Keratinocyte (primary cell): ENCODE measurements around the gene SH3D19. TPM values are rescaled to one million over a fixed set of nuclear protein-coding genes. Genes with fewer than 3 reads are reported as not detected.

Experiments
- DNase-seq: peaks from one replicate; pipeline ENCODE4 v3.0.0-alpha.2; 2011; ENCODE audit warnings: low read depth, missing footprints, low spot score
- FAIRE-seq: peaks from 2 replicates; lab custom pipeline; 2011; peaks lifted over from hg19 to GRCh38; lab: Jason Lieb, UNC
- H2AFZ ChIP-seq: 2 replicates; pipeline ENCODE4 v1.6.0; 2012; ENCODE audit warnings: low read length, control low read depth, inconsistent platforms; ENCODE audit not compliant: control insufficient read depth
- H3K27ac ChIP-seq: 2 replicates; pipeline ENCODE4 v1.5.1; 2011; ENCODE audit warnings: low read length; ENCODE audit not compliant: control insufficient read depth, insufficient read depth
- H3K27me3 ChIP-seq: 3 replicates; pipeline ENCODE4 v1.6.0; 2011; ENCODE audit warnings: low read length; ENCODE audit not compliant: control insufficient read depth, insufficient read depth; ENCODE audit errors: extremely low read depth
- H3K36me3 ChIP-seq, 2 experiments: 2 replicates in 1 of 2; 3 replicates in 1 of 2; pipeline ENCODE4 v1.5.1; 2011; ENCODE audit warnings: low read length in 2 of 2, mild to moderate bottlenecking in 1 of 2; ENCODE audit not compliant: control insufficient read depth in 2 of 2, insufficient read depth in 2 of 2; ENCODE audit errors: extremely low read depth in 1 of 2
- H3K4me1 ChIP-seq: 3 replicates; pipeline ENCODE4 v1.5.1; 2011; ENCODE audit warnings: low read length; ENCODE audit not compliant: control insufficient read depth, insufficient read depth; ENCODE audit errors: extremely low read depth
- H3K4me2 ChIP-seq: 3 replicates; pipeline ENCODE4 v1.6.0; 2011; ENCODE audit warnings: low read depth, low read length; ENCODE audit not compliant: control insufficient read depth, insufficient read depth; ENCODE audit errors: extremely low read depth
- H3K4me3 ChIP-seq, 3 experiments: fragments of 200-600 bp in 1 of 3; sonication (generic) in 1 of 3; 2 replicates in 2 of 3; 3 replicates in 1 of 3; pipeline ENCODE4 v1.5.1; 2011 to 2016; ENCODE audit warnings: low read length in 3 of 3, mild to moderate bottlenecking in 3 of 3, control low read depth in 2 of 3, inconsistent platforms in 1 of 3, low read depth in 1 of 3, mixed read lengths in 1 of 3, mixed run types in 1 of 3, moderate library complexity in 1 of 3; ENCODE audit not compliant: control insufficient read depth in 2 of 3, insufficient read depth in 2 of 3; ENCODE audit errors: extremely low read depth in 1 of 3
- H3K79me2 ChIP-seq: 2 replicates; pipeline ENCODE4 v1.6.0; 2012; ENCODE audit warnings: low read length; ENCODE audit not compliant: control insufficient read depth, insufficient read depth
- H3K9ac ChIP-seq: 3 replicates; pipeline ENCODE4 v1.6.0; 2011; ENCODE audit warnings: low read length; ENCODE audit not compliant: control insufficient read depth, insufficient read depth; ENCODE audit errors: extremely low read depth
- H3K9me1 ChIP-seq: 3 replicates; pipeline ENCODE4 v1.6.0; 2011; ENCODE audit warnings: low read length; ENCODE audit not compliant: control insufficient read depth, insufficient read depth; ENCODE audit errors: extremely low read depth
- H3K9me3 ChIP-seq: 2 replicates; pipeline ENCODE4 v1.5.1; 2012; ENCODE audit warnings: low read depth, low read length; ENCODE audit not compliant: control insufficient read depth
- H4K20me1 ChIP-seq: 3 replicates; pipeline ENCODE4 v1.6.0; 2011; ENCODE audit warnings: low read length; ENCODE audit not compliant: control insufficient read depth, insufficient read depth; ENCODE audit errors: extremely low read depth
- EZH2 ChIP-seq: IDR thresholded peaks from one replicate; pipeline ENCODE4 v1.6.1; 2012; ENCODE audit warnings: inconsistent platforms, mild to moderate bottlenecking, low read length, moderate library complexity
- dilution Hi-C: fragments of 300-500 bp; cut with MboI; formaldehyde crosslinking; loops from one replicate; pipeline ENCODE4 v1.7.0; 2020; ENCODE audit warnings: low sequenced_read_pairs; ENCODE audit not compliant: extremely low pct_ligation_motif_present
- polyA plus RNA-seq, 5 experiments: library from polyadenylated mRNA; depleted of rRNA in 3 of 5; stranded (reverse) in 3 of 5; stranded (forward) in 1 of 5; unstranded in 1 of 5; fragments of >200 nt; gene quantifications; 1 replicate in 1 of 5; 2 replicates in 3 of 5; 3 replicates in 1 of 5; pipeline versions ENCODE4 v1.2.1 to v1.2.3, GENCODE V29; 2011 to 2012; ENCODE audit warnings: missing spikeins in 2 of 5, low read depth in 1 of 5, low replicate concordance in 1 of 5
- TF ChIP-seq, protein P1 (sequence below), 3 experiments: IDR thresholded peaks in 1 of 3; conservative IDR thresholded peaks in 1 of 3; optimal IDR thresholded peaks in 1 of 3; 2 replicates in 2 of 3; 3 replicates in 1 of 3; pipeline versions ENCODE3 to v1.5.1; 2011; ENCODE audit warnings: low read length in 3 of 3, mild to moderate bottlenecking in 3 of 3, moderate library complexity in 2 of 3, control low read depth in 1 of 3, inconsistent platforms in 1 of 3; ENCODE audit not compliant: insufficient read depth in 2 of 3; ENCODE audit errors: extremely low read depth in 1 of 3

Gene SH3D19
- polyA plus RNA-seq, 1 donor (not counting 4 experiments of a cell fraction or from before 2014, with no cell fraction given) = 24.8 TPM

DNA sequence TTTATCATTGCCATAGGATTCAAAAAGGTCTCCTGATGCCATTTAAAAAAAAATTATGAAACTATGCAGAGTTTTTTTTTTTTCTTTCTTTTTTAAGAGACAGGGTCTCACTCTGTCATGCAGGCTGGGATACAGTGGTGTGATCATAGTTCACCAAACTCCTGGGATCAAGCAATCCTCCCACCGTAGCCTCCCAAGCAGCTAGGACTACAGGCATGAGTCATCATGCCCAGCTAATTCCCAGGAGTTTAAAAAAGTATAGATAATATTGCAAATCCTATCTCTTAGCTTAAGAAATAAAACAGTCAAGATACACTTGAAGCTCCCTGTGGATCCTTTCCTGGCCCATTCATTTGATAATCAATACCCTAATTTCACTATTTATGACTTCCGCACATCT, 107.1 kb downstream of the SH3D19 start:
- no peak overlapping the region for H3K9ac ChIP-seq
- H3K4me1 ChIP-seq = peaks cover 4% of the 10 kb centered on the region
- H3K27me3 ChIP-seq = no peaks in the 10 kb centered on the region
- dilution Hi-C loops = no loop called here
- no peak overlapping the region for H3K27ac ChIP-seq
- H3K36me3 ChIP-seq = peaks cover 0 to 4% of the 10 kb centered on the region in 2 experiments
- no peaks in the 10 kb centered on the region for H3K9me1 ChIP-seq
- H4K20me1 ChIP-seq = no peaks in the 10 kb centered on the region
- DNase-seq = no peak
- peak; percentile 67 for FAIRE-seq
- H3K4me2 ChIP-seq = no peak overlapping the region
- no peaks in the 10 kb centered on the region for H3K9me3 ChIP-seq
- H3K79me2 ChIP-seq = no peaks in the 10 kb centered on the region
- TF ChIP-seq, protein P1, sequence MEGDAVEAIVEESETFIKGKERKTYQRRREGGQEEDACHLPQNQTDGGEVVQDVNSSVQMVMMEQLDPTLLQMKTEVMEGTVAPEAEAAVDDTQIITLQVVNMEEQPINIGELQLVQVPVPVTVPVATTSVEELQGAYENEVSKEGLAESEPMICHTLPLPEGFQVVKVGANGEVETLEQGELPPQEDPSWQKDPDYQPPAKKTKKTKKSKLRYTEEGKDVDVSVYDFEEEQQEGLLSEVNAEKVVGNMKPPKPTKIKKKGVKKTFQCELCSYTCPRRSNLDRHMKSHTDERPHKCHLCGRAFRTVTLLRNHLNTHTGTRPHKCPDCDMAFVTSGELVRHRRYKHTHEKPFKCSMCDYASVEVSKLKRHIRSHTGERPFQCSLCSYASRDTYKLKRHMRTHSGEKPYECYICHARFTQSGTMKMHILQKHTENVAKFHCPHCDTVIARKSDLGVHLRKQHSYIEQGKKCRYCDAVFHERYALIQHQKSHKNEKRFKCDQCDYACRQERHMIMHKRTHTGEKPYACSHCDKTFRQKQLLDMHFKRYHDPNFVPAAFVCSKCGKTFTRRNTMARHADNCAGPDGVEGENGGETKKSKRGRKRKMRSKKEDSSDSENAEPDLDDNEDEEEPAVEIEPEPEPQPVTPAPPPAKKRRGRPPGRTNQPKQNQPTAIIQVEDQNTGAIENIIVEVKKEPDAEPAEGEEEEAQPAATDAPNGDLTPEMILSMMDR (optimal IDR thresholded peaks at IDR 0.05 in 1 of 3, IDR thresholded peaks at IDR 0.05 in 1 of 3, conservative IDR thresholded peaks at IDR 0.05 in 1 of 3; ENCODE audit: extremely low read depth in 1 of 3, insufficient read depth in 2 of 3, low read length in 3 of 3) = no peak
- TF ChIP-seq EZH2 = no peak
- H3K4me3 ChIP-seq = no peak overlapping the region
- no peak overlapping the region for H2AFZ ChIP-seq

DNA sequence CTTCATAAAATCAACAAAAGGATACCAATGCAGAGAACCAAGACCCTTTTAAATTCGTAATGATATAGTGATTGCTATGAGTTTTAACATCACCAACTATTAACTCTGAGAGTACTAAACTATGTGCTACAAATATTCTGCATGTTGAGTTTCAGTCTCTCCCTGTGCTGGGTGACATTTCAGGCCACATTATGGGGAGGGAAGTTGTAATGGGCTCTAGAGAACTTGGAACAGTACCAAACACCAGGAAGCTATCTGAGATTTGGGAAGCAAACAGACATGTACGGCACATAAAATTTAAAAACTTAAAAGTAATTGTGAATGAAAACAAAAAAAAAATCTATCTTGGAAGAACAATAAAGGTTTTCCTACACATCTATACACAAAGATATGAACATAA, 108.1 kb downstream of the SH3D19 start:
- H3K36me3 ChIP-seq = peaks cover 0 to 4% of the 10 kb centered on the region in 2 experiments
- H3K27ac ChIP-seq = no peak overlapping the region
- H3K4me2 ChIP-seq = no peak overlapping the region
- dilution Hi-C loops = no loop called here
- H3K4me1 ChIP-seq = peaks cover 4% of the 10 kb centered on the region
- no peaks in the 10 kb centered on the region for H3K9me1 ChIP-seq
- FAIRE-seq (no peak), DNase-seq (no peak)
- no peaks in the 10 kb centered on the region for H3K9me3 ChIP-seq
- H3K9ac ChIP-seq = no peak overlapping the region
- no peaks in the 10 kb centered on the region for H3K27me3 ChIP-seq
- H2AFZ ChIP-seq = no peak overlapping the region
- TF ChIP-seq EZH2 = no peak
- TF ChIP-seq, protein P1 (optimal IDR thresholded peaks at IDR 0.05 in 1 of 3, IDR thresholded peaks at IDR 0.05 in 1 of 3, conservative IDR thresholded peaks at IDR 0.05 in 1 of 3; ENCODE audit: extremely low read depth in 1 of 3, insufficient read depth in 2 of 3, low read length in 3 of 3) = no peak
- no peaks in the 10 kb centered on the region for H4K20me1 ChIP-seq
- H3K4me3 ChIP-seq = no peak overlapping the region
- H3K79me2 ChIP-seq = no peaks in the 10 kb centered on the region
